GM21723 (cell line): ENCODE data around the gene RER1.

Experiments used
- ATAC-seq: cut with Tn5 transposase; IDR thresholded peaks from one replicate; pipeline ENCODE4 v1.9.1; 2021; ENCODE audit warnings: mild to moderate bottlenecking, moderate library complexity; ENCODE audit not compliant: unreplicated experiment

The RER1 gene, protein sequence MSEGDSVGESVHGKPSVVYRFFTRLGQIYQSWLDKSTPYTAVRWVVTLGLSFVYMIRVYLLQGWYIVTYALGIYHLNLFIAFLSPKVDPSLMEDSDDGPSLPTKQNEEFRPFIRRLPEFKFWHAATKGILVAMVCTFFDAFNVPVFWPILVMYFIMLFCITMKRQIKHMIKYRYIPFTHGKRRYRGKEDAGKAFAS

DNA sequence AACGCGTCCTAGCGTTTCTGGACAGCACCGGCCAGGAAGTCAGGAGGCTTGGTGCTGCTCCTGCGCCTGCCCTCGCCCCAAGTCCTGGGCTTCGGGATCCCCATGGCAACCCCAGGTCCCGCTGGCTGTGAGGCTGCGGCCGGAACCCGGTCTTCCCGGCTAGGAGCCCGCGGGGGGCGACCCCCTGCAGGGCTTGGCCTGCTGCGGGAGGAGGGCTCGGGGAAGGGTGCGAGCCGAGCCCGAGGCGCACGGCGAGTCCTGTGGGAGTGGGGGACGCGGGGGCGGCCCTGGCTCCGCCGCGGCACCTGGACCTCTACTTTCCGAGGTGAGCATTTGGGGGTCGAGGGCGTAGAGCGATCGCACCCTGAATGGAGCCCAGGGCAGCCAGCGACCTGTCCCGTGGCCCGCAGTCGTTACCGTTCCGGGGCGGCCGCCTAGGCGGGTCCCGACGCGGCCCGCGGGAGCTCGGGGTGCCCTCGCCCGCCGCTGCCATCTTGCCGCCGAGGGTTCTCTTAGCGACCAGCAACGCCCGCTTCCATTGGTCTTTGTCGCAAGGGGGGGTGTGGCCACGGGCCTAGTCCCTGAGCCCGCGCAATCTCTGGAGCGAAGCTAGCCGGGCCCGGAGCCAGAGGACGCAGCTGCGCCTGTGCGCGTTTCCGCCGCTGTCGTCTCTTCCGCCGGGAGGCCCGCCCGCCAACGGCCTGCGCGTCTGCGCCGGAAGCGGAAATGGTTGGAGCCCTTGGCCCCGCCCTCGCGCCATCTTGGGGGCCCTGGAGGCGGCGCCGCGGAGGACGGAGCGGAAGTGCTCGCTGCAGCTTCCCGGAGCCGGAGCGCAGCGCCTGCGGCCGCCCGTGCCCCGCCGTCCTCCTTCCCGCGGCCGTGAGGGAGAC is at the start of gene RER1, which contains the start of gene MORN1:
TSS of gene RER1 (plus strand) at position 801 of the 890 bp plus-strand sequence. CDS start 3,950 bp downstream, outside the sequence.
TSS of gene MORN1 (minus strand) at position 514 of the 890 bp plus-strand sequence. CDS start at position 493, 21 bp downstream.
- peak; percentile 89 for ATAC-seq

DNA sequence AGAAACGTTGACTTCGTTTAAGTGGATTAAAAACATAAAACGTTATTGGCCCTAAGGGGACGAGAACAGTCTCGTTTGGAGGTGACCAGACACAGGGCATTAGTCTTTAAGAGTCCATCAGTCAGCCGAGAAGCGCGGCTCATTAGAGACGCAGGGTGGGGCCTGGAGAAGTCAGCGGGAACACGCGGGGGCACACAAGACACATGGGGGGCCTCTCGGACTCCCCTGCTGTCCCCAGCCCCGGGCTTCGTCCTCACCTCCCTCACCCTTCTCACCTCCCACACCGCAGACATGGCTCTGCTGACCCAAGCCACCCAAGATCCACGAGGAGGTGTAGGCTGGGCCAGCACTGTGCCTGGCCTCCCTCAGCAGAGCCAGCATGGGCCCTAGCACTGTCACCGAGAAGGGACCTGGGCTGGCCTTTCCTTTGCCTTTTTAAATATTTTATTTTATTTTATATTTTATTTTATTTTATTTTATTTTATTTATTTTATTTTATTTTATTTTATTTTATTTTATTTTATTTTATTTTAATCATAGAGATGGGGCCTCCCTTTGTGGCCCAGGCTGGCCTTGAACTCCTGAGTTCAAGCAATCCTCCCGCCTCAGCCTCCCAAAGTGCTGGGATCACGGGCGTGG is 49.1 kb upstream of the RER1 start:
- ATAC-seq = no peak

DNA sequence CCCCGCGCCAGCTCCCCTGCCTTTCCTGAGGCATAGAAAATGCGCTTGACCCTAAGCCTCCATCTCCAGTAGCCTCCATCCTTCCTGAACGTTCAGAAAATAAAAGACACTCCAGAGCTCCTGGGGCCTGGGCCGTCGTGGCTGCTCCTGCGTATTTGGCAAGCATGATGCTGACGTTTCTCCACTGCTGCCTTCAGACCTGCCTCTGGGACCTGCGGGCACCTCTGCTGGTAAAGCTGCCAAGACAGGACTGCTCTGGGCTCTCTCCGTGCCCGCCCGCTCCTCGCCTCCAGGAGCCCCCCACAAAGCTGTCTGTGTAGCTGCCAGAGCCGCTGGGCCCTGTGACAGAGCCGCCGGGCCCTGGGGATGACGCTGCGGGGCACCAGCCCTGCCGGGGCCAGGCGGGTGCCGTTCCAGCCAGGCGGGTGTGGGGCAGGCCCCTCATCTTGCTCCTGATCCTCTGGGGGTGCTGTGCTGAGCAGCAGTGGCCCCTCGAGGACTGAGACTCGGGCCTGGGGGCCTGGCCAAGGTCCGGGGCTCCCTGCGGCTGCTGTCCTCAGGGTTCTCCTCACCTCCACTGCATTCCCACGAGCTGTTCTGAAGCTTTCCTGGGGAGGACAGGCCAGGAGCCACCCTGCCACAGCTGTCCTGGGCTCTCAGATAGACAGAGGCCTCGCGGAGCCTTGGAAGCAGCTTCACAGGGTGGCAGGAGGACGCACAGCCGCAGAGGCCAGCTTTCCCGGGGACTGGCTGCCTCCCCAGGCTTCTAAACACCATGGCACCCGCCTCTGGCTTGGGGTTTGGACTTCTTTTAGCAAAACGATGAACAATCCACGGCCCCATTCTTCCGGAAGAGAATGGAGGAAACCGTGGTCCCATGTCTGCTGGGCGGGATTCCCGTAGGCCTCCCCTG is 48.4 kb upstream of the RER1 start:
- no peak for ATAC-seq

DNA sequence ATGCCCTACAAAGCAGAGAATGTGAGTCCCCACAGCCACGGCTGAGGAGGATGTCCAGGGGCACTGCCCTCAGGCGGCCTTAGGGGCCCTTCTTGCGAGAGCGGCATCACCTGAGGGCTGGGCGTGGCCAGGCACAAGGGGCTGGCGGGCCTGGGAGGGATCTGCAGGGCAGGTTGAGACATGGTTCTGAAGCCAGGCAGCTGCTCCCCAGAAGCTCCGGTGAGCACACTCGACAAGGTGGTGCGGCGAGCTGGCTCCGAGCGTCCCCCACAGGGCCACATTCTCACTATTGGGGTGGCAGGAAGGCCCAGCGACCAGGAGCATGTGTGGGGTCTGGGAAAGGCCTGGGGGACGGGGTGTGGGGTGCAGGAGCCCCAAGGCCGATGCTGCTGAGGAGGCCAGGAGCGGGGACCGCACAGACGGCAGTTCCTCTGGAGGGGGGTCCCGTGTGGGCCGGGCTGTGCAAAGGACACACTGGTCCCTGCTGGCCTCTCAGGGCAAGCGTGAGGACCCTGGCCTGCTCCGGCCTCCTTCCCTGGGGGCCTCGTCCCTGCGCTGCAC is 47.4 kb upstream of the RER1 start:
- no peak for ATAC-seq

DNA sequence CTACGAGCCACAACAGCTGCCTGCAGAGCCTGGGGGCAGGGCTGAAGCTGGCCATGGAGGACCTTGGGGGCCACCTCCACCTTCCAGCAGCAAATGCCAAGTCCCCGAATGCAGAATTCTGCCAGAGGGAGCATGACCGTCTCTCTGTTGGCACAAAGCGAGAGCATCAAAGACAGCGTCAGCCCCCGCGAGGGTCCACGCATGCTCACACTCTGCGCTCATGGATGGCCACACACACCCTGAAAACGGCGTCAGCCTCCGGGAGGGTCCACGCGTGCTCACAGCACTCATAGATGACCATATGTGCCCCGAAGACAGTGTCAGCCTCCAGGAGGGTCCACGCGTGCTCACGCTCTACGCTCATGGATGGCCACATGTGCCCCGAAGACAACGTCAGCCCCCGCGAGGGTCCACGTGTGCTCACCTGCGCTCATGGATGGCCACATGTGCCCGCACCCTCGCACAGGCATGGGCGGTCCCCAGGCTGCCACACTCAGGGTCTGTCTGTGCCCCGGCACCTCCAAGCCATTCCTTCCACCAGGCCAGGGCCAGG is 46.8 kb upstream of the RER1 start:
- ATAC-seq = no peak

DNA sequence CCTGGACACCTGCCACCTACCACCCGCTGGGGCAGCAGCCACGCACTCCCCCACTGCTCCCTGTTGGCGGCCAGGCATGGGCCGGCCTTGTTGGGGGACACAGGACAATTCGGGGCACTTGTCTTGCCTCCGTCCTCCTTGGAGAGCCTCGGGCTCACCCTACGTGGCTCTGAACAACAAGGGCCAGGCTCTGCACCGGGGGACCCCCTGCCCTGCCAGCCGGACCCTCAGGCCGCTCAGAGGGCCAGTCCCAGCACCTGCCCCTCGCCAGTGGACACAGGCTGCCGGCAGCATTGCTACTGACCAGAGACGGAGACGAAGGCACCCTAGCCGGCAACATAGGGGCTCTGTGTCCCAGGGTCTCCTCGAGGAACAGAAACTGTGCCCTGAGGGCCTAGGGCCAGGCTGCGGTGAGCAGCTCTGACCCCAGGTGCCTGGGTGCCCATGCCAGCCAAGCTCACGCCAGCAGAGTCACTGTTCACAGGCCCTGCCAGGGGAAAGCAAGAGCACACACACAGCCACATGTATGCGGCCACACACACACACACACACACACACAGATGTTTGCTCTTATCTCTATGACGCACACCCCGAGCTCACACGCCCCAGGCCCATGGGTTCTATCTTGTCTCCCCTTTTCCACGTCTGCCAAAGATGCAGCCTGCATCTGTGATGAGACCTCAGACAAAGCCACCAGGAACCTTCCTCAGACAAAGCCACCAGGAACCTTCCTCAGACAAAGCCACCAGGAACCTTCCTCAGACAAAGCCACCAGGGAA is 46.2 kb upstream of the RER1 start:
- ATAC-seq = no peak

DNA sequence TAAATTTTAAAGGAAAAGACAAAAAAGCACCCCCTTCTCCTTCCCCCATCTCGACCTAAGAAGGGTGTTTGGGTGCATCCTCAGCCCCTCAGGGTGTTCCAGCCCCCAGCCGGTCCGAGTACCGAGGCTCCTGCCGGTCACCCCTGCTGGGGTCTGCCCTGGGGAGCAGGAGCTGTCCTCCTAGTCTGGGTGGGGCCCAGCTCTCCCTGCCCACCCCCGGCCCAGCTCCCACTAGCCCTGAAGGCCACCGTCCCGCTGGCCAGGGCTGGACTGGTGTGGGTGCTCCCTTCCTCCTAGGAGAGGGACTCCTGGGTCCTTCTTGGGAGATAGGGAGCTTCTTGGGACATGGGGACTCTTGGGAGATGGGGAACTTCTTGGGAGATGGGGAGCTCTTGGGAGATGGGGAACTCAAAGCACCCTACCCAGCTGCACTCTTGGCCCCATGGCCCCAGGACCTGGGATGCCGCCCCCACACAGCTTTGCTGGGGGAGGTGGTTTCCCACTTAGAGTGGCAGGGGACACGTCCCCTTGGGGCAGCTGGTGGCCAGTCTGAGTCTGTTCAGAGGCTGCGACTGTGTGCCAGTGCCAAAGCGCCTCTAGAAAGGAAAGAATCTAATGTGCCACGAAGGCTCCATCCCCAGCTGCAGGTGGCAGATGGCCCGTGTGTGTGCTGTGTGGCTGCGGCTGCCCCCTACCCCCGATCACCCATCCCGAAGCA is 44.8 kb upstream of the RER1 start:
- no peak for ATAC-seq

DNA sequence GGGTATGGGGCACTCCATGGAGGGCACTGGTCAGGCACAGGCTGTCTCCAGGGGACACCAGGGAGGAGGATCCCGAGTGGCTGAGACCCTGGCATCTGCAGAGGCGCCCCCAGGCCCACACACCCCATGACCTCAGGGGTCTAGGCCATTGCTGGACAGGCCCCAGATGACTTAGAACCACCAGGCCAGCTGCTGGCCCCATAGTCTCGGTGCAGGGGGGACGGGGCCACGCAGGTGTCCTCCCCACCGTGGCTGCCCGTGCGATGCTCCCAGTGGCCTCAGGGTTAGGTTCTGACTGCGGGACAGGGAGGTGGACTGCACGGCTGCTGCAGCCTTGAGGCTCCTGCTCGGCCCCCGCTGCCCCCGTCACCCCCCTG is 44.2 kb upstream of the RER1 start:
- ATAC-seq = no peak

DNA sequence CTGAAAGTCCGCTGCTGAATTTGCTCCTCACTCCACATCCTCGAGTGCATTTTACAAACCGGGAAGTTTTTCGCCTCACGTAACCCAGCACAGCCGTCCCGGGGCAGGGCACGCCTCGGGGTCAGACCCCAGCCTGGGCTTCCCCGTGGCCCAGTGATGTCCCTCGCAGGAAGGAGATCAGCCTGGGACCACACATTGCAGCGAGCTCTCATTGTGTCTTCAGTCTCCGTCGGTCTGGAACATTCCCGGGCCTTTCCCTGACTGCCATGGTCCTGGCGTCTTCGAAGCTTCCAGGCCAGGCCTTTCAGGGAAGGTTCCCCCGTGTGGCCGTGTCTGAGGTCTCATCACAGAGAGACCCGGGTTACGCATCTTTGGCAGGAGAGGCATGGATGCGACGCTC is 43.7 kb upstream of the RER1 start:
- no peak for ATAC-seq

DNA sequence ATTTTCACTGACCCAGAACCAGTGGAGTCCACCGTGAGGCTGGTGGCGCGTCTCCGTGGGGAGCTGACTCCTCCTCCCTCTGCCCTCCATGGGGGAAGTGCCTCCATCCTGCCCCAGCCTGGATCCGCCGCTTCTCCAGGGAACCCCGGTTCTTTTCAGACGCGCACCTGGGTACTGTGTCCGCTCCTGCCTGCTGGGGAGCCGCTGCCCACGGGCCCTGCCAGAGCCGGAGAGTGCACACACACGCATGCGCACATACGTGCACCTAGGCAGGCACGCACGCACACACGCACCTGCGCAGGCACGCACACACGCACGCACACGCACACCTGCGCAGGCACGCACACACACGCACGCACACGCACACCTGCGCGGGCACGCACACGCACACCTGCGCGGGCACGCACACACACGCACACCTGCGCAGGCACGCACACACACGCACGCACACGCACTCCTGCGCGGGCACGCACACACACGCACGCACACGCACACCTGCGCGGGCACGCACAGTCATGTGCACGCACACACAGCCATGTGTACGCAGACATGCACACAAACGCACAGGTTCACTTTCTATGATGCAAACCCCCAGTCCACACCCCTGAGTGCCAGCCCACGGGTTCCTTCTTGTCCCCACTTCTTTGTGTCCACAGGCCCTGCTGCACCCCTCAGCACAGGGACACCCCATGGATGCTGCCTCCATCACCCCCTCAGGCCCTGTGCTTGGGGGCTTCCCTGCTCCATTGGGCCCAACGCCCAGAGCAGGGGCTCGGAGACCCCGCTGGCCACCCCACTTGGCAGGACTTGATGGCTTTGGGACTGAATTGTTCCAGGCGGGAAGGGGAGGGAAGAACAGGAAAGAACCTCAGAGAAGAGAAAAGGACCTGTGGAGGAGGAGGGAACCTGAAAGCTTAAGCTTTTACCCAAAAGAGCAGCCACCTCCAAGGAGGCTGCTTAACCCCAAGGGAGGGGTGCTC is 43.0 kb upstream of the RER1 start:
- no peak for ATAC-seq

DNA sequence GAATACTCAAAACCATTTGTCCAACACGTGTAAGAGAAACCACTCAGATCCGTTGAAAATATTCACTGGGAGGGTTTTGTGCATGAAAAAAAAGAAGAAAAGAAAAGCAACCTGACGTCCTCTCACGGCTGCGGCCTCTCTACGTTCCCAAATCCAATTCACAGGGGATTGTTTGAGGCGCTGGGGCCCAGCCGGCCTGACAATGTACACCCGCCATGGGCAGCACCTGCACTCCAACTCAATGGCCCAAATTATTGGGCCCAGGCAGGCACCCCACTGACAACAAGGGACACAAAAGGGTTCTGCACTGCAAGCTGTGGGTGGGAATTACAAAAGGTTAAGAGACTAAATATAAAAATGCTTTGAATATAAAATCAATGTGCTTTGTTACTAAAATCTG is 41.8 kb upstream of the RER1 start:
- no peak for ATAC-seq

DNA sequence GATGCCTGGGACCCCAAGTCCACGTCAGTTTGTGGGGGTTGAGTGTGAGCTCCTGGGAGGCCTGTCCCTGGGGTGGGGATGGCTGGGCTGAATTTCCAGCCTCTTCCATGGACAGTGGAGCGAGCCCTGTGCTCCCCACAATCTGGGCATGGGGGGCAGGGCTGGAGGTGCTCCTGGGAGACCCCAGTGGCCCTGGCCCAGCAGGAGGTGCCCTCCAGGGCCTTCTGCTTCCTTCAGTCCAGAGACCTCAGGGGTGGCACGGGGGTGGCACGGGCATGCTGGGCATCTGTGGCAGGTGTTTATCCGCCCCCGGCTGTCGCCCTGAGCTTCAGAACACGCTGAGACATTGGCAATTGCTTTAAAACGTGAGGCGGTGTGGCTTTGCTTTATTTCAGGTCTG is 41.1 kb upstream of the RER1 start:
- no peak for ATAC-seq

DNA sequence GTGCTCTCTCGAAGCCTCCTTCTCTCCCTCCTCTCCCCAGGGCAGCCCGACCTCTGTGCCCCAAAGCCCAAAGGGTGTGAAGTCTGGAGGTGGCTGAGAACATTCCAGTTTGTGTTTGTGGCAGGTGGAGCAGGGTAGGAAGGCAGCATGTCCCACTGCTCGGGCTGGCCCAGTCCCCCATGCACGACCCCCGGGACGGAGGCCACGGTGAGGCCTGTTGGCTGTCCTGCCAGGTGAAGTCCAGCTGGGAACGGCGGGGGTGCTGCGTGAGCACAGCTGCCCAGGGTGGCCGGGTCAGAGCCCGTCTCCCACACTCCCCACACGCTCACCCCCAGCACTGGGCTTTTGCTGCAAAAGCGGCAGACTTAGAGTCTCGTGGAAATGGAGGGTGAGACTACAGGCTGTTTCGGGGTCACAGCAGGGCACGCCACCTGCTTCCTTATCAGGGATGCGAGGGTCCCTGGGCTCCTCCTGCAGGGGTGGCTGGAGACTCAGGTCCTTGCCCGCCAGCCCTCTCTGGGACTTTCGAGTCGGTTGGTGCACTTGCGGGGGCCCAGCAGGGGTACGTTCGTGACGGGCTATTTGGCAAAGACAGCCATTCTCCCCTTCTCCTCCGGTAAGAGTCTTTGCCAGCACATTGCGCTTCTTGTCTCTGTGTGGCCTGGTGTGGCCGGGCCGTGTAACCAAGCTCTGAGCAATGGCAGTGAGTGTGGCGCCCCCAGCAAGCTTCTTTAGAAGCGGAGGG is 40.6 kb upstream of the RER1 start:
- ATAC-seq = no peak

DNA sequence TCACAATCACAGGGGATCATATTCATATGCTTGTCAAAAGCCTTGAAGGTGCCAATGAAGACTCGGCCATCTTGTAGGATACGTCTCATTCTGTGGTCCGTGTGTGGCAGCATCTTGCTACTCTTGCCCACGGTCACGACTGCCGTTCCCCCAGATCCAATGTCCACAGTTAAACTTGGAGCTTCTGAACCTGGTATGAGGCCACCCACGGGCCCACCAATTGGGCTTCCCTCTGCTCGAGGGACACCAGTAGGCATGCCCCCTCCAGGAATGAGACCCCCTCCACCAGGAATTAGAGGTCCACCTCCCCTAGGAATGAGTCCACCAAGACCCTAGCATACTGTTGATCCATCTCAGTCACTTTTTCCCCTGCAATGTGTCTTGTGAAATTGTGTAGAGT is 39.9 kb upstream of the RER1 start:
- no peak for ATAC-seq

DNA sequence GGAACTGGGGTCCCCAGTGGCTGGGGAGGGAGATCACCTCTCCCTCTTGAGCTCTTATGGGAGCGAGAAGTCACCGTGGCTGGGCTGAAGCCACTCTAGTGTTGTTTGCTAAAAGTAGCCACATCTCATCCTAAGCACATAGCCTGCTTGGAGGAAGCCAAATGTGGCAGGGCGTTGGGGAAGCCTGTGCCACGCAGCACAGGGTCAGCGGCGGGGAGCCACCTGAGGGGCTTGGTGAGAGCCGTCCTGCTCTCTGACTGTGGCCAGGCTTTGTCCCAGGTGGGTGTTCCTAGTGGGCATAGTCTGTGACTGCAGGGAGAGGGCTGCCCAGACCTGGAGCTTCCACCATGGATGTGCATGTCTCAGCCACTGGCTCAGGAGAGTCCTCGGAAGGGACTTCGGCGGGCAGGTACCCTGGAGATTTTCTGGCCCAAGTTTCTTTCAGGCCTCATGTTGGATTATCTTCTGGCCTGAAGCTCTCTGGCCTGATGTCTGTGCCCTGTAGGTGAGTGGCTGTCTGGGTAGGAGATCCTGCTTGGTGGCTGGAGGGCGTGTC is 39.2 kb upstream of the RER1 start:
- no peak for ATAC-seq

DNA sequence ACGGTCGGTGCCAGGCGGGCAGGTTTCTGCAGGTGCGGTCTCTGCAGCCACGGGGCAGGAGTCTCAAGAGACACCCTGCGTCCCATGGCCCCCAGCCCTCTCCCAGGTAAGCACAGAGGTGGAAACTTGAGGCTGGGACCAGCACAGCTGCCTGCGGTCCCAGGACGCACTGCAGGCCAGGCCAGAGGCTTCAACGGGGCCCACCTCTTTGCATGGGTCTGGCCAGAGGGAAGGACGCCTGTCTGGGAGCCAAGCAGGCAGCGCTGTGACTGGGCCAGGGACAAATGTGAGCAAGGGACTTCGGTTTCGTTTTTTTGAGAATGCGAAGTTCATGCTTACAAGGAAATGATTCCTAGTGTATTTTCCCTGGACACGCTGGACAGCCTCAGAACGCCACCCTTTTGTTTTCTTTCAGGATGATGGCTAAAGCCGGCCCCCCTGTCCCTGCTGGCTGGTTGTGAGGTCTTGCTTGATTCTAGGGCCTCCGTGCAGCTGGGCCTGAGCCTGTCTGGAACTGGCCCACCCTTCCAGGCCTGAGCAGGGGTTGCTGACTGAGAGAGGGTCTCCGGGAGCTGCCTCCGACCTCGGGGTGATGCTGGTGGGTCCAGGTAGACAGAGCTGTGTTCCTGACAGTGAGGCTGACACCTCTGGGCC is 38.6 kb upstream of the RER1 start:
- ATAC-seq = no peak
